Breast epithelium (tissue), 4 donors: ENCODE measurements around the gene NXNL1. TPM values are rescaled to one million over a fixed set of nuclear protein-coding genes. Genes with fewer than 3 reads are reported as not detected.

Experiments used
- DNase-seq, 2 donors: peaks; one replicate each; pipeline ENCODE4 v3.0.0-alpha.2; 2019; ENCODE audit warnings: low spot score in 2 of 2
- H3K27ac ChIP-seq, 2 donors: fragments of 200-600 bp; sonication (generic) in 1 of 2; one replicate each; pipeline ENCODE4 v1.5.1; 2016 to 2019; ENCODE audit warnings: mild to moderate bottlenecking in 1 of 2
- H3K27me3 ChIP-seq, 2 donors: fragments of 200-600 bp; sonication (generic) in 1 of 2; one replicate each; pipeline versions ENCODE4 v1.5.1 to v1.6.0; 2017 to 2019; ENCODE audit warnings: control low read depth in 1 of 2, mild to moderate bottlenecking in 1 of 2
- H3K36me3 ChIP-seq: fragments of 200-600 bp; one replicate; pipeline ENCODE4 v1.5.1; 2019
- H3K4me1 ChIP-seq, 2 donors: fragments of 200-600 bp; sonication (generic); one replicate each; pipeline ENCODE4 v1.5.1; 2016 to 2019; ENCODE audit warnings: control low read depth in 1 of 2
- H3K4me3 ChIP-seq, 3 donors: fragments of 200-600 bp; sonication (generic); 1 replicate in 2 of 3; 2 replicates in 1 of 3; pipeline ENCODE4 v1.5.1; 2016 to 2019; ENCODE audit warnings: mild to moderate bottlenecking in 3 of 3, moderate library complexity in 2 of 3
- H3K9me3 ChIP-seq, 2 donors: fragments of 200-600 bp; sonication (generic) in 1 of 2; one replicate each; pipeline ENCODE4 v1.5.1; 2016 to 2019; ENCODE audit warnings: control low read depth in 1 of 2
- CTCF ChIP-seq, 3 donors: fragments of 450-650 bp; IDR thresholded peaks; one replicate each; pipeline ENCODE4 v1.5.1; 2016 to 2017; ENCODE audit warnings: antibody characterized with exemption in 3 of 3, mild to moderate bottlenecking in 3 of 3, moderate library complexity in 3 of 3
- POLR2A ChIP-seq: fragments of 450-650 bp; IDR thresholded peaks from one replicate; pipeline ENCODE4 v1.6.1; 2016; ENCODE audit warnings: antibody characterized with exemption, mild to moderate bottlenecking, moderate library complexity
- POLR2AphosphoS5 ChIP-seq, 3 donors: sonication (generic); formaldehyde crosslinking; IDR thresholded peaks; one replicate each; pipeline ENCODE4 v1.6.1; 2017; ENCODE audit warnings: antibody characterized with exemption in 3 of 3
- intact Hi-C: fragments of 100-400 bp; cut with DNase I; formaldehyde crosslinking; loops from one replicate; pipeline ENCODE4 v1.15.1; 2023; ENCODE audit warnings: low total_unique reads
- total RNA-seq, 3 donors: library from RNA; depleted of rRNA; stranded (reverse); fragments of >200 nt; gene quantifications; one replicate each; pipeline ENCODE4 v1.1.0, GENCODE V29; 2016

Gene NXNL1
- total RNA-seq, 3 donors from 2014 or later, result 0.64 TPM; not detected in 2

GRCh38 chr19:17488593-17489391, 28.1 kb upstream of the NXNL1 start:
- Histone ChIP-seq H3K4me3 (peak overlapping the region in 2 of 3 donors; percentile 23 to 35), H3K27ac (peak overlapping the region; percentile 48 to 75), H3K36me3 (no peaks in the 10 kb centered on the region), H3K4me1 (no peaks in the 10 kb centered on the region), H3K9me3 (no peaks in the 10 kb centered on the region), H3K27me3 (no peaks in the 10 kb centered on the region)
- DNase-seq, result peak; percentile 71 to 72
- TF ChIP-seq POLR2AphosphoS5 (IDR thresholded peaks at IDR 0.05) (no peak), POLR2A (no peak), CTCF (IDR thresholded peaks at IDR 0.05) (no peak)
- intact Hi-C loops, result no loop called here

GRCh38 chr19:17487284-17488121, 26.8 kb upstream of the NXNL1 start:
- Histone ChIP-seq H3K36me3 (no peaks in the 10 kb centered on the region), H3K9me3 (no peaks in the 10 kb centered on the region), H3K27me3 (no peaks in the 10 kb centered on the region), H3K27ac (peak overlapping the region; percentile 48 to 49), H3K4me1 (no peaks in the 10 kb centered on the region), H3K4me3 (no peak overlapping the region)
- intact Hi-C loops, result no loop called here
- TF ChIP-seq POLR2AphosphoS5 (IDR thresholded peaks at IDR 0.05), result no peak
- TF ChIP-seq CTCF (IDR thresholded peaks at IDR 0.05), result no peak
- TF ChIP-seq POLR2A, result no peak
- no peak for DNase-seq

- no peaks in the 10 kb centered on the region for H3K27me3 ChIP-seq
- no peak overlapping the region for H3K4me3 ChIP-seq
- no peak for DNase-seq
- TF ChIP-seq POLR2AphosphoS5 (IDR thresholded peaks at IDR 0.05) (no peak), CTCF (IDR thresholded peaks at IDR 0.05) (no peak)
- peaks cover 0 to 1% of the 10 kb centered on the region in 2 donors for H3K4me1 ChIP-seq
- no peaks in the 10 kb centered on the region for H3K9me3 ChIP-seq
- H3K36me3 ChIP-seq, result no peaks in the 10 kb centered on the region
- intact Hi-C loops, result no loop called here
- no peak overlapping the region for H3K27ac ChIP-seq
These were observed 26.0 kb upstream of the NXNL1 start for GRCh38 chr19:17486545-17487240.

GRCh38 chr19:17484520-17485185, 23.9 kb upstream of the NXNL1 start:
- TF ChIP-seq CTCF (IDR thresholded peaks at IDR 0.05), result no peak
- no peak for TF ChIP-seq POLR2AphosphoS5 (IDR thresholded peaks at IDR 0.05)
- no peak for TF ChIP-seq POLR2A

More at GRCh38 chr19:17484520-17485185, 23.9 kb upstream of the NXNL1 start:
- H3K36me3 ChIP-seq, result no peaks in the 10 kb centered on the region
- H3K4me1 ChIP-seq, result peaks cover 0 to 5% of the 10 kb centered on the region in 2 donors
- H3K27me3 ChIP-seq, result no peaks in the 10 kb centered on the region
- no peak for DNase-seq
- no peak overlapping the region for H3K4me3 ChIP-seq
- no peaks in the 10 kb centered on the region for H3K9me3 ChIP-seq
- intact Hi-C loops, result no loop called here
- no peak overlapping the region for H3K27ac ChIP-seq
